SKM-1 (cell line): ENCODE data around the gene PEX13.
"Not testable (repeated sequence)": the region's sequence is repeated elsewhere in the genome, so short reads cannot be mapped to it uniquely, and the experiment has no call there.

Experiments used
- DNase-seq: peaks from one replicate; lab custom pipeline; 2025; ENCODE audit not compliant: unreplicated experiment; lab: John Stamatoyannopoulos, UW

PEX13 gene

DNA sequence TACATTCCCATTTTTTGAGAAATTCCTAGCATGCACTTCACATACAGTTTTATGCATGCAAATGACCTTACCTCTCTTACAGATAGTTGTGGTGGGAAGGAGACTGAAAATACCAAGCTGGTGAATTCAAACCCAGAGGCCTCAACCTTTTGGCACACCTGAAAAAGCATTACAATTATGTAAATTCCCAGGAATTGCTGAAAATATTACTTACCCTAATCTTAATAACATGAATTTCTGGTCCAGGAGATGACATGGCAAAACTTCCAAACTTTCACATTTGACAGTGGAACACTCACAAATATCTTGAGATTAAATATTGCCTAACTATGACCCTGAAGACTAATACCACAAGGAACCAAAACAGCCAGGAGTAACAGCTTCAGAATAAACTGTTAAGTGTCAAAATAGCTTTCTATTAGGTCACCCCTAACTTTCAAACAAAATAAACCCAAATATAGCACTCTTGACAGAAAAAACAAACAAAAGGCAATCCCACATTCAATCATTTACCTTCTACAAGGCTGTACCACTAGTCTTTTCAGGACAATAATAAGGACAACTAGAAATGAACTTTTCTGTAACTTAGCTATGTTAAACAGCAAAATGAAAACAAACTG is 10.9 kb upstream of the PEX13 start:
- DNase-seq, result no peak

DNA sequence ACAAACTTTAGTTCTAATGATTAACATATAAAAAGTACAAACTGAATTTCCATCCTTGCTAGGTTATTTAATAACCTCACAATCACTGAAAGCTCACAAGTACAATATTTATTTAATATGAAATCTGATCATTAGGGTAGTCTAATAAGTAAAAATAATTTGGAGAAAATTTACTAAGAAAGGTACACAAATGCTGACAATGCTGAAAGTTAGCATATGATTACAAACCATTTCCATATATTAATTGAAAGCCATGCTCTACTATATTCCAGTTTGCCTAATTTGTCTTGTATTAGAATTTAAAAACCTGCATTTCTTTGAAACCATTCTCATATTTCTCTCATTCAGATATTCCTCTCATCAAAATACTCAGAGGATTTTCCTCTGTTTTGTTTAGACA is 8.2 kb upstream of the PEX13 start:
- DNase-seq, result no peak

DNA sequence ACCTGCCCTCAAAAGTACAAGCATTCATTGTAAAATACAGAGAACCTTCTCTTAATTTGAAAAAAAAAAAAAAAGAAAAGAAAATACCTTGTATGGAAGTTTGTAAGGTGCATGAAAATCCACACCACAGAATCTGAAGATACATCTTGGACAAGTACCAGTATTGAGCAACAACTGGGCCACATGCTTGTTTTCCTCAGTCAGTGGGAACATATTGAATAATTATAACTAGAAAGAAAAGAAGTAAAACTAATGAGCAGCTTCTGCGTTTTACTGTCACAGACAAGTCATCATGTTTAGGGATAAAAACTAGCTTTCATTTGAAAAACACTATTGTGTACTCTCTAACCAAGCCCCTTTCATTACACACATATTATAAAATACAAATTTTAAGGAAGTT is 5.8 kb upstream of the PEX13 start:
- no peak for DNase-seq

DNA sequence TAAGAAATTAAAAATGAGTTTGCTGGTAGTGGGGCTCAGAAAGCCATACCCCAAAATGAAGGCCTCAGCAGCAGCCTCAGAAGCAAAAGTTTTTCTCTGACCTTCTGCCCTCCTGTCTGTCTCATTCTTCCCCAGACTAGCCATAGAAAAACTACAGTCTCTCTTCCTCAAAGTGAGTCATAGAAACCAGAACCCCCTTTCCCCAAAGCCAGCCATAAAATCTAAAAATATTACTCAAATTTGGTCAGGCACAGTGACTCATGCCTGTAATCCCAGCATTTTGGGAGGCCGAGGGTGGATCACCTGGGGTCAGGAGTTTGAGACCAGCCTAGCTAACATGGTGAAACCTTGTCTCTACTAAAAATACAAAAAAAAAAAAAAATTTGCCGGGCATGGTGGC is 5.2 kb upstream of the PEX13 start:
- DNase-seq, result not testable (repeated sequence)

DNA sequence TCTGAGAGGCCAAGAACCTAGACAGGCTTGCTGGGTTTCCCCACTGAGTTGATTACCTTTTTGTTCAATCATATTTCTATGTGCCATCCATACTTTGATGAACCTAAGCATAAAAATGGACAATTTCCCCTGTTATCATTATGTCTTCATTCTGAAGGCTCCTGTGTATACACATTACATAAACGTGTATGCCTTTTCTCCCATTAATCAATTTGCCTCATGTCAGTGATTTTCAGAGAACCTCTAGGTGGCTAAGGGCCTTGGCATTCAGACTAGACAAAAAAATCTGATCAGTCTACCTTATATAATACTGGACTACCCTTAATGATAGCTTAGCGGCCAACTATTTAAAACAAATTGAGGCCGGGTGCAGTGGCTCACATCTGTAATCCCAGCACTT is 4.1 kb upstream of the PEX13 start:
- DNase-seq, result no peak

DNA sequence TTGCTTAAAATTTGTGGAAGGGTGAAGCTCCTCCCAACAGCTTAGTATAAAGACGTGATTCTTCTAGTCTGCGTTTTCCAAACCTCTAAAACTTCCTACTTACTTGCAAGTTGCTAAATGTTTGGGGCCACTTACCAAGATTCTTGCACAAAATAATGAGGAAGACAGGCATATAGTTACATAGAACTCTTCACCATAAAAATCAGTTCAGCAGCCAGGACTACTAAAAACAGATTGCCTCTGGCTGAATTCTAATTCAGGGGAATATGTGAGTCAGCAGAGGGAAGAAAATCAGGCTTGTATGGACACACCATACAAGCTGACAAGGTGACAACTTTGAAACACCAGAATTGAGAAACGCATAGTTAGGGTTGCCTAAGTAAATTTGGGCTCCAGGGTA is 2.8 kb upstream of the PEX13 start:
- no peak for DNase-seq

DNA sequence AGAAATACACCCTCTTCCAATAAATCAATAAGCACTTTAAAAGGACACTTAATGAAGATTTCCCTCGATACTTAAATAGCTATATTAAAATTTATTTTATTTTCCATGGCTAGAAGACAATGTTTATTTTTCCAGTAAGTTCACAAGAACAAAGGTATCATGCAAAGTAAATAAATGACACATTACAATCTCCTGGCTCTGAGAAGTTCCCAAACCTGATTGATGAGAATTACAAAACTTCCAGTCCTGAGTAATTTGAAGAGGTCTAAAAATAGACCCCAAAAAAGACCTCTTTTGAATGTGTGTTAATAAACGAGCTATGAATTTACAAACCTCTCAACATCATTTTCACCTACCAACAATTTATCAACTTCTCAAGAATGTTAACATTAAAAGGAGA is 1.5 kb upstream of the PEX13 start:
- no peak for DNase-seq

DNA sequence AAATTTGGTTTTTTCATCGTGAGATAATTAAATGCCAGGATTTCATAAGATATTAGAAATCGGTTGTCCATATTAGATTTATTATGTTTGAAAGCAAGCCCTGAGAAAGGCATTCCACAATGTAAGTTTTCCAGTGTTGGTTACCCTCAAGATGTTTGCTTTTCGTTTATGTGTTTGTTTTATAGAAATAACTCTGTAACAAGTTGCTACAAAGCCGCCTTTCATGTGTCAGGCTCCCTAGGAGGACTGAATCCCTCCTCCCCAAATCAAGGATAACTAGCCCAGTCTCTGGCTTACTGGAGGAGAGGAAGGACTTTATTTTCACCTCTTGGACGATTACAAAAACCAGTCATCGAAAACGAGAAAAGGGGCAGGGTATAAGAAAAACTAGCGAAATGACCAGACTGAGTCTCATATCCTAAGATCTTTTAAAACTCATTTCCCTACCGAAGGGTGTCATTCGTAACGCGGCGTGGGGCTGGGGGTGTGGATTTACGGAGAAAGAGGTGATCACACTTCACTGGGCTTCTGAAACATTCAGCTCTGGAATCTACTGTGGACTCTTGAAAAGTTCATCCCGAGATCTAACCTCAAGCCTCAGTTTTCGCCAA is 1.0 kb upstream of the PEX13 start:
- no peak for DNase-seq

DNA sequence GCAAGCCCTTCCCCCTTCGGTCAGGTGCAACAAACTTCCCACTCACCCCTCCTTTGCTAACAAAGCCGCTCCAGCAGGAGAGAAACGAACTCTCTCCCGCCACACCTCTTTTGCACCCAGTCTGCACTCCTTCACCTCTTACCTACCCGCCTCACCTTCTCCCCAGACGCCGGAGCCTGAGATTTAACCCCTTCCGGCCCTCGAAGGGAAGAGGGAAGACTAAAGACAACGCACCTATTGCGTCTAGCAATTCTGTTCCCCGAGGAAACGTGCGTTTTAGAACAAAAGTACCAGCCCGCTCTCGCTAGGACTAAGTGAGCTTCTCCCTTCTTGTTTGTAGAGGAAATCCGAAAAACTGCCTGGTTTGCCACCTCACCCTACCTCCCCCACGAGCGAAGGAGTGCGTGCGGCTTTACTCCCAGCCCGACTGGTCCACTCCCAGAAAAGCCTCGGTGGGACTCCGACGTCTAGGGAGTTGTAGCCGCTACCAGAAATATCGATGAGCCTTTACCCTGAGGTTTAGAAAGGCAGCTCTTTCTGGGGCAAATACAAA is 441 bp upstream of the PEX13 start:
- peak; percentile 44 for DNase-seq

DNA sequence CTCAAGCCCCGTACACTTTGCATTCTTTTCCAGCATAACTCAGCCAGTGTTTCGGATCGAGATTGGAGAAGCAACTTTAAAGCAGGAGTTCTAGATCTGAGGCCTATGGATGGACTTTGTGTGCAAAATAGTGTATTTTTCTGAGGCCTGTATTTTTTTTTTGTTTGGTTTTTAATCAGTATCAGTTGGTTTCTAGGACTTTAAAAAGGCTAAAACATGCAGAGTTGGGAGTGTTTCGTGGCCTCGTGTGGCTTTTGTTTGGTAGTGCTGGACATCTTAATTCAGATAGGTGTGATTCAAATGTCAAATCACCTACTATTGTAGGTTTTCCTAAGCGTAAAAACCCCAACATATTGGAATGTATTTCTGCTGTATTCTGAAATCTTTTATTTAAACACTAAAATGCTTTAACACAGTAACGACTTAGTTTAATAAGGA is 817 bp downstream of the PEX13 start:
- no peak for DNase-seq

DNA sequence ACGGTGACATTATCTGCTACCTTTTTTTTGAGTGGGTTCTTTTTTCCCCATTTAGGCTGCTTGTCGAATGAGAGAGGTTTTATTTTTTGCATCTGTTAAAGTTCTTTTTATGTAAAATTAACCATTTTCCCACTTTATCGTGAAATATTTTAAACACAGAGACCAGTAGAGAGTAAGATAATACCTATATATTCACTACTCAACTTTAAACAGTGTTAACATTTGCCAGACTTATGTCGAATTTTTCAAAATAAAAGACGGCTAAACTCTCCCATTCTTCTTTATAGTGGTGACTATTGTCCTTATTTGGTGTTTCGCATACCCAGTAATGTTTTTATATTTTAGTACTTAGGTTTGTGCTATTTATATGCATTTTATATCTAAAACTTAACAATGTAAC is 1.3 kb downstream of the PEX13 start:
- DNase-seq, result no peak

DNA sequence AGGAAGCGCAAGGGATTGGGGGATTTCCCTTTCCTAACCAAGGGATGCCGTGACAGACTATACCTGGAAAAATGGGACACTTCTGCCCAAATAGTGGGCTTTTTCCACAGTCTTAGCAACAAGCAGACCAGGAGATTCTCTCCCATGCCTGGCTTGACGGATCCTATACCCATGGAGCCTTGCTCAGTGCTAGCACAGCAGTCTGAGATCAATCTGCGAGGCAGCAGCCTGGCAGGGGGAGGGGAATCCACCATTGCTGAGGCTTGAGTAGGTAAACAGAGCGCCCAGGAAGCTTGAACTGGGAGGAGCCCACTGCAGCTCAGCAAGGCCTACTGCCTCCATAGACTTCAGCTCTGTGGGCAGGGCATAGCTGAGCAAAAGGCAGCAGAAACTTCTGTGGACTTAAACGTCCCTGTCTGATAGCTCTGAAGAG is 3.7 kb downstream of the PEX13 start:
- DNase-seq, result no peak

DNA sequence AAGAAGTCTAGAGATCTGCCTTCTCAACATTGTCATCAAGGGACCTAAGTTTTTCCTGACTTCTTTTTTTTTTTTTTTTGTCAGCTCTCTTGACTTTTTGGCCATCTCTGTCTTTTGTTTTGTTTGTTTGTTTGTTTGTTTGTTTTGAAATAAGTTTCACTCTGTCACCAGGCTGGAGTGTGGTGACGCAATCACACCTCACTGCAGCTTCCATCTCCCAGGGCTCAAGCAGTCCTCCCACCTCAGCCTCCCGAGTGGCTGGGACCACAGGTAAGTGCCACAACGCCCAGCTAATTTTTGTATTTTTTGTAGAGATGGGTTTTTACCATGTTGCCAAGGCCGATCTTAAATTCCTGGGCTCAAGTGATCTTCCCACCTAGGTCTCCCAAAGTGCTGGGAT is 6.2 kb downstream of the PEX13 start:
- no peak for DNase-seq

DNA sequence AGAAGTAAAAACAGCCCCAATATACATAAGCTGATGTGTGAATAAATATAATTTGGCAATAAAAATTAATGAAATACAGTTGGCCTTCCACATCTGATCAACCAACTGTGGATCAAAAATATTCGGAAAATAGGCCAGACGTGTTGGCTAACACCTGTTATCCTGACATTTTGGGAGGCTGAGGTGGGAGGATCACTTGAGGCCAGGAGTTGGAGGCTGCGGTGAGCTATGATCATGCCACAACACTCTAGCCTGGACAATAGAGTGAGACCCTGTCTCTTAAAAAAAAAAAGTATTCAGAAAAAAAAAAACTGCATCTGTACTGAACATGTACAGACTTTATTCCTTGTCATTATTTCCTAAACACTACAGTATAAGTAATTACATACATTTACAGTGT is 12.0 kb downstream of the PEX13 start:
- DNase-seq, result no peak

DNA sequence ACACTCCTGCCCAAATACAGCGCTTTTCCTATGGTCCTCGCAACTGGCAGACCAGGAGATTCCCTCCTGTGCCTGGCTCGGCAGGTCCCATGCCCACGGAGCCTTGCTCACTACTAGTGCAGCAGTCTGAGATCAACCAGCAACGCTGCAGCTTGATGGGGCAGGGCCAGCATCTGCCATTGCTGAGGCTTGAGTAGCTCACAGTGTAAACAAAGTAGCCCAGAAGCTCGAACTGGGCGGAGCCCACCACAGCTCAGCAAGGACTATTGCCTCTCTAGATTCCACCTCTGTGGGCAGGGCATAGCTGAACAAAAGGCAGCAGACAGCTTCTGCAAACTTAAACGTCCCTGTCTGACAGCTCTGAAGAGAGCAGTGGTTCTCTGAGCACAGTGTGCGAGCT is 17.1 kb downstream of the PEX13 start:
- DNase-seq, result not testable (repeated sequence)

DNA sequence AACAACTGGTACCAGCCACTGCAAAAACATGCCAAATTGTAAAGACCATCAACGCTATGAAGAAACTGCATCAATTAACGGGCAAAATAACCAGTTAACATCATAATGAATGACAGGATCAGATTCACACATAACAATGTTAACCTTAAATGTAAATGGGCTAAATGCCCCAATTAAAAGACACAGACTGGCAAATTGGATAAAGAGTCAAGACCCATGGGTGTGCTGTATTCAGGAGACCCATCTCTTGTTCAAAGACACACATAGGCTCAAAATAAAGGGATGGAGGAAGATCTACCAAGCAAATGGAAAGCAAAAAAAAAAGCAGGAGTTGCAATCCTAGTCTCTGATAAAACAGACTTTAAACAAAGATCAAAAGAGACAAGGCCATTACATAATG is 19.1 kb downstream of the PEX13 start:
- not testable (repeated sequence) for DNase-seq

DNA sequence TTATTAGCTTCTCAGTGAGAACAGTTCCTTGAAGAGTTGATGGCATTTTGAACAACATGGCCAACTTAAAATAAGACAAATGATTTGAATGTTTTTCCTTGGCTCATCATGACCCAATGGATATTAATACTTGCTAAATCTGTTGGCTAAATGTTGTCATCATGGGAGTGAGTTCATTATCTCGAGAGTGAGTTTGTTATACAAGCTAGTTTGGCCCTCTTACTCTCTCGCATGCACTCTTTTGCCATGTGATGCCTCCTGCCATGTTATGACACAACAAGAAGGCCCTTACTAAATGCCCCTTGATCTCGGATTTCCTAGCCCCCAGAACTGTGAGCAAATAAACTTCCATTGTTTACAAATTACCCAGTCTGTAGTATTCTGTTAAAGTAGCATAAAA is 25.3 kb downstream of the PEX13 start:
- no peak for DNase-seq

DNA sequence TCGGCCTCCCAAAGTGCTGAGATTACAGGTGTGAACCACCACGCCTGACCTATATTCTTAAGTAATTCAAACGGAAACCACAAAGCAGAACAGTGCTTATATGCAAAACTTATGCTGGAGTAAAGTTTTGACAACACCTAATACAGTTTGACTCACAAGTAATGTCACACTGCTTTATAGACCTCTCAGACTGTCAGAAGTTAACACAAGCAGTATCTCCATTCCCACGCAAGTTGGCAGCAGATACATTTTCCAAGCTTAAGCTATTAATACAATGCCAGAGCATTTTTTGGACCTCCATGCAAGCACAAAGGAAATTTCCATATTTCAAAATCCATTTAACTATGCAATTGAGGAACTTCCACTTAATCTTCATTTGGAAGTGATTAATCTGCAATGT is 27.1 kb downstream of the PEX13 start:
- no peak for DNase-seq

DNA sequence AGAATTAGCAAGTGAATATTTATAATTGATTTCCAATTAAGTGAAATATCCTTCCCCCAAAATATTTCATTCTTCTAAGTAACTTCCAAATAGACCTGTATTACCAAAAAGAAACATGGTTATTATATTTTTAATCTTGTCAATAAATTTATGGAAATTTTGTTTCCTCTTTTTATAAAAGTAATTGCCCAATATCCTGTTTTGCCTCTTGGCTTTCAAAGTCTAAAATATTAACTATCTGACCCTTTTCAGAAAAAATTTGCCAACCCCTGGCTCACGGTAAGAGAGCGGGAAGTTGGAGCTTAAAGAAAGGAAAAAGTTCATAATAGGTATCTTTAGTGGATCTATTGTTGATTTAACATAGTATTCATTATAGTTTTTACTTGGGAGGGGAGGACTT is 27.7 kb downstream of the PEX13 start:
- DNase-seq, result no peak

DNA sequence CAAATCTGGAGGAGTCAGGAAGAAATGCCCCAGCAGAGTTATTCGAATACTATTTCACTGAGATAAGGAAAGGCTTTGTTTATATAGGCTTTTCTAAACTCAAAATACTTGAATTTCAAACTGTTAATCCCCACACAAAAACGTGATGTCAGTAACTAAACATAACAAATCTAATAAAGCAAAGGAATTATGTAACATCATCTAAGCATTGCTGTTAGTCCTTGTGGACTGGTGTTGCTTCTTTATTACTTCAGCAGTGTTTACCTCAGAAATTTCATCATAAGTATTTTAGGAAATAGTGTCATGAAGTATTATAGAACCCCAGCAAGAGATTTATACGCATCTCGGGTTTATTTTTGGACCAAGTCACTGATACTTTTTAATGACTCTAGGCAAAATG is 28.5 kb downstream of the PEX13 start:
- no peak for DNase-seq

DNA sequence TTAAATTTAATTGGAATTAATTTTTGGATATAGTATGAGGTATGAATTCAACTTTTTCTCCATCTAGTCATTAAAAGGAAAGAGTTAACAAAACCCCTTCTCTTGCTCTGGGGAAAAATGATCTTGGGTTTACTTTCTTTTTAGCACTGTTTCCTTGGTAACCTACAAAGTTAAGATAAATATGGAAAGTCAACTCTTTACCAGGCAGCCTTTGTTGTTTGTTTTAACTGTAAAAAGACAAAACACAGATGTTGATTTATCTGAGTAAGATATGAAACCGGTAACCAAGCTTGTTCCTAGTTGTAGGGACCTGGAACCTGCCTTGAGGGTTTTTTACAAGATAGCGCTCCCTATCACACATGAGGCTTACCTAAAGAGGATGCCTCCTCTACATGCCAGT is 38.0 kb downstream of the PEX13 start:
- no peak for DNase-seq

DNA sequence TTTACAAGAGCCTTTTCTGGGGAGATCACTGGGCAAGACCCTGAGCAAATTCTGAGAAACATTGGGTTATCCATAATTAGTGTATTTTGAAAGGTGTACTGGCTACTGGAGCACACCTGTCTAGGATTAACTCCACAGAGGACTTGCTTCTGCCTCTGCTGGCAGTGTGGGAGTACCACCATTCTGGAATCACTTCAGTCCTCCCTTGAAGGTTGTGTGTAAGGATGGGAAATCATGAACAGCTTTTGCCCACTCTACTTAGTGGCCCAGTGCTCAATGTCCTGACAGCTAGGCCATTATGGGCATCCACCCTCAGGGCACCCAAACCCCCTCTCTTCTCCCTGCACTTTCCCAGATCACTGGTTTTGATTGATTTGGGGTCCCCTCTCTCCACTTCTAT is 40.0 kb downstream of the PEX13 start:
- no peak for DNase-seq

DNA sequence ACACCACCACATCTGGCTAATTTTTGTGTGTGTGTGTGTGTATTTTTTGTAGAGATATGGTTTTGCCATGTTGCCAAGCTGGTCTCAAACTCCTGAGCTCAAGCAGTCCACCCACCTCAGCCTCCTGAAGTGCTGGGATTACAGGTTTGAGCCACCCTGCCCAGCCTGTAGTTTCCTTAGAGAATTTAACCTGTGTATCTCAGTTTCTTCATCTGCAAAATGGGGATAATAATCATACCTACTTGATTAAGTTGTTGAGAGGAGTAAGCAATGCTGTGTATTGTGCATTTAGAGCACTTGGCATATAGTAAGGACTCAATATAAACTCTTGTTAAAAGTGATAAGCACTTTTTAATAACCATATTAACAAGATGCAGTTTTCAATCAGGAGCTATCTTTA is 41.9 kb downstream of the PEX13 start:
- DNase-seq, result no peak
